Measurements from ENCODE around the gene MAD2L1. TPM values are rescaled to one million over a fixed set of nuclear protein-coding genes. Genes with fewer than 3 reads are reported as not detected.

MAD2L1 gene
- total and polyA plus RNA-seq, 2 donors from 2014 or later = 1.9 to 2.0 TPM

GRCh38 chr4:120085705-120086104 lies 19.1 kb upstream of the MAD2L1 start:
- no peaks in the 10 kb centered on the region for H3K4me1 ChIP-seq (ENCODE audit: control insufficient read depth in 2 of 3, insufficient read depth in 2 of 3, low read depth in 1 of 3, low read length in 3 of 3)
- FAIRE-seq (no peak), DNase-seq (no peak)
- TF ChIP-seq CTCF (IDR thresholded peaks at IDR 0.05; ENCODE audit: borderline replicate concordance, extremely low read depth, insufficient read depth) = no peak
- H3K9ac ChIP-seq (ENCODE audit: low read length in 3 of 3) = no peak overlapping the region
- peaks cover 0 to 10% (median 0%) of the 10 kb centered on the region in 3 donors for H3K9me3 ChIP-seq (ENCODE audit: control insufficient read depth in 2 of 3, insufficient read depth in 1 of 3, low read length in 3 of 3)
- no peaks in the 10 kb centered on the region for H3K27me3 ChIP-seq (ENCODE audit: control insufficient read depth, insufficient read depth, low read length)
- H3K4me3 ChIP-seq (ENCODE audit: low read length in 3 of 3) = no peak overlapping the region
- H3K36me3 ChIP-seq (ENCODE audit: control insufficient read depth in 2 of 3, insufficient read depth in 3 of 3, low read length in 3 of 3) = no peaks in the 10 kb centered on the region
- H3K27ac ChIP-seq (ENCODE audit: low read depth in 2 of 2, low read length in 2 of 2) = no peak overlapping the region
- intact Hi-C loops (cut with DNase I) = no loop called here

- intact Hi-C loops (cut with DNase I) = no loop called here
- H3K4me1 ChIP-seq (ENCODE audit: control insufficient read depth in 2 of 3, insufficient read depth in 2 of 3, low read depth in 1 of 3, low read length in 3 of 3) = no peaks in the 10 kb centered on the region
- peaks cover 0 to 10% (median 0%) of the 10 kb centered on the region in 3 donors for H3K9me3 ChIP-seq (ENCODE audit: control insufficient read depth in 2 of 3, insufficient read depth in 1 of 3, low read length in 3 of 3)
- H3K27me3 ChIP-seq (ENCODE audit: control insufficient read depth, insufficient read depth, low read length) = no peaks in the 10 kb centered on the region
- no peak overlapping the region for H3K4me3 ChIP-seq (ENCODE audit: low read length in 3 of 3)
- no peak for TF ChIP-seq CTCF (IDR thresholded peaks at IDR 0.05; ENCODE audit: borderline replicate concordance, extremely low read depth, insufficient read depth)
- no peak overlapping the region for H3K27ac ChIP-seq (ENCODE audit: low read depth in 2 of 2, low read length in 2 of 2)
- FAIRE-seq = no peak
- H3K9ac ChIP-seq (ENCODE audit: low read length in 3 of 3) = no peak overlapping the region
- no peaks in the 10 kb centered on the region for H3K36me3 ChIP-seq (ENCODE audit: control insufficient read depth in 2 of 3, insufficient read depth in 3 of 3, low read length in 3 of 3)
- no peak for DNase-seq
Measured at GRCh38 chr4:120084327-120084726, 17.7 kb upstream of the MAD2L1 start.

- Histone ChIP-seq H3K4me1 (ENCODE audit: control insufficient read depth in 2 of 3, insufficient read depth in 2 of 3, low read depth in 1 of 3, low read length in 3 of 3) (no peaks in the 10 kb centered on the region), H3K27me3 (ENCODE audit: control insufficient read depth, insufficient read depth, low read length) (no peaks in the 10 kb centered on the region), H3K9ac (ENCODE audit: low read length in 3 of 3) (no peak overlapping the region), H3K9me3 (ENCODE audit: control insufficient read depth in 2 of 3, insufficient read depth in 1 of 3, low read length in 3 of 3) (peaks cover 0 to 6% (median 0%) of the 10 kb centered on the region in 3 donors), H3K36me3 (ENCODE audit: control insufficient read depth in 2 of 3, insufficient read depth in 3 of 3, low read length in 3 of 3) (no peaks in the 10 kb centered on the region), H3K27ac (ENCODE audit: low read depth in 2 of 2, low read length in 2 of 2) (no peak overlapping the region), H3K4me3 (ENCODE audit: low read length in 3 of 3) (no peak overlapping the region)
- FAIRE-seq (no peak), DNase-seq (no peak)
- intact Hi-C loops (cut with DNase I) = no loop called here
- TF ChIP-seq CTCF (IDR thresholded peaks at IDR 0.05; ENCODE audit: borderline replicate concordance, extremely low read depth, insufficient read depth) = no peak
Measured at GRCh38 chr4:120083152-120083551, 16.5 kb upstream of the MAD2L1 start.

- TF ChIP-seq CTCF (IDR thresholded peaks at IDR 0.05; ENCODE audit: borderline replicate concordance, extremely low read depth, insufficient read depth) = no peak
- no peaks in the 10 kb centered on the region for H3K9me3 ChIP-seq (ENCODE audit: control insufficient read depth in 2 of 3, insufficient read depth in 1 of 3, low read length in 3 of 3)
- H3K9ac ChIP-seq (ENCODE audit: low read length in 3 of 3) = no peak overlapping the region
- intact Hi-C loops (cut with DNase I) = no loop called here
- H3K27ac ChIP-seq (ENCODE audit: low read depth in 2 of 2, low read length in 2 of 2) = no peak overlapping the region
- no peaks in the 10 kb centered on the region for H3K36me3 ChIP-seq (ENCODE audit: control insufficient read depth in 2 of 3, insufficient read depth in 3 of 3, low read length in 3 of 3)
- H3K27me3 ChIP-seq (ENCODE audit: control insufficient read depth, insufficient read depth, low read length) = no peaks in the 10 kb centered on the region
- H3K4me3 ChIP-seq (ENCODE audit: low read length in 3 of 3) = no peak overlapping the region
- no peak for FAIRE-seq
- H3K4me1 ChIP-seq (ENCODE audit: control insufficient read depth in 2 of 3, insufficient read depth in 2 of 3, low read depth in 1 of 3, low read length in 3 of 3) = no peaks in the 10 kb centered on the region
- DNase-seq = no peak
Measured at GRCh38 chr4:120082251-120082650, 15.6 kb upstream of the MAD2L1 start.
